Esophagus squamous epithelium (tissue), 4 donors: ENCODE data around the gene MINDY4.

Experiments
- POLR2A ChIP-seq, 4 donors: fragments of 450-650 bp; IDR thresholded peaks; one replicate each; pipeline ENCODE4 v1.6.1; 2017; ENCODE audit warnings: antibody characterized with exemption in 4 of 4, mild to moderate bottlenecking in 4 of 4, moderate library complexity in 3 of 4
- TF ChIP-seq, protein P1 (sequence below), 6 experiments: fragments of 450-650 bp in 4 of 6; fragments of 200-600 bp in 2 of 6; sonication (generic) in 2 of 6; IDR thresholded peaks; one replicate each; pipeline ENCODE4 v1.5.1; 2016 to 2019; ENCODE audit warnings: antibody characterized with exemption in 6 of 6, mild to moderate bottlenecking in 4 of 6, moderate library complexity in 4 of 6

DNA sequence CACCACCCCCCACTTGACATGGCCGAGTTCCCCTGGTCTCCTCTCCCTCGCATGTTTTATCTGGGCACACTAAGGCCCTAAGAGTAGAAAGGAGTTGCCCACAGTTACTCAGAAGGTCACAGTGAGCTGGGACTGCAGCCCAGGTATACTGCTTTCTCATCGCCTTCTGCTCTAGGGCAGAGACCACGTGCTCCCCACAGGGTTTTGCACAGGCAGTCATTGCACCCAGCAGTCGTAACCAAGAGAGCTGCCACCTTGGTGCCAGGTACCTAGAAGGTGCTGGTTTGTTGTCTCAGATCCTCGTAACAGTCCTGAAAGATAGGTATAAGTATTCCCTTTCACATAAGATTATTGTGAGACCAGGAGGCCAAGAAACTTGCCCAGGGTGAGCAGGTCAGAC lies 1.8 kb downstream of the MINDY4 start:
- TF ChIP-seq, protein P1, sequence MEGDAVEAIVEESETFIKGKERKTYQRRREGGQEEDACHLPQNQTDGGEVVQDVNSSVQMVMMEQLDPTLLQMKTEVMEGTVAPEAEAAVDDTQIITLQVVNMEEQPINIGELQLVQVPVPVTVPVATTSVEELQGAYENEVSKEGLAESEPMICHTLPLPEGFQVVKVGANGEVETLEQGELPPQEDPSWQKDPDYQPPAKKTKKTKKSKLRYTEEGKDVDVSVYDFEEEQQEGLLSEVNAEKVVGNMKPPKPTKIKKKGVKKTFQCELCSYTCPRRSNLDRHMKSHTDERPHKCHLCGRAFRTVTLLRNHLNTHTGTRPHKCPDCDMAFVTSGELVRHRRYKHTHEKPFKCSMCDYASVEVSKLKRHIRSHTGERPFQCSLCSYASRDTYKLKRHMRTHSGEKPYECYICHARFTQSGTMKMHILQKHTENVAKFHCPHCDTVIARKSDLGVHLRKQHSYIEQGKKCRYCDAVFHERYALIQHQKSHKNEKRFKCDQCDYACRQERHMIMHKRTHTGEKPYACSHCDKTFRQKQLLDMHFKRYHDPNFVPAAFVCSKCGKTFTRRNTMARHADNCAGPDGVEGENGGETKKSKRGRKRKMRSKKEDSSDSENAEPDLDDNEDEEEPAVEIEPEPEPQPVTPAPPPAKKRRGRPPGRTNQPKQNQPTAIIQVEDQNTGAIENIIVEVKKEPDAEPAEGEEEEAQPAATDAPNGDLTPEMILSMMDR (IDR thresholded peaks at IDR 0.05), result no peak
- TF ChIP-seq POLR2A (IDR thresholded peaks at IDR 0.05), result no peak
